OCI-LY3 (cell line): ENCODE data around the gene NGEF.

ENCODE experiments used
- H2AFZ ChIP-seq: fragments of 200-600, 300-600 bp; shearing (Covaris generic); 2 replicates; pipeline ENCODE4 v1.6.0; 2014; ENCODE audit warnings: antibody characterized with exemption, low read depth, low read length
- H3K27ac ChIP-seq: fragments of 200-600, 300-600 bp; sonication (generic); 2 replicates; pipeline ENCODE4 v1.5.1; 2014; ENCODE audit warnings: mild to moderate bottlenecking, low read length, moderate library complexity, mixed read lengths
- H3K27me3 ChIP-seq: fragments of 200-600, 300-600 bp; sonication (generic); 2 replicates; pipeline ENCODE4 v1.6.1; 2014; ENCODE audit warnings: low read depth, low read length, mixed read lengths
- H3K36me3 ChIP-seq: fragments of 200-600, 300-600 bp; sonication (generic); replicated peaks from 2 replicates; pipeline ENCODE3; 2014; ENCODE audit warnings: low read depth, low read length, mixed read lengths
- H3K4me1 ChIP-seq: fragments of 300-600, 200-600 bp; sonication (generic); 2 replicates; pipeline ENCODE4 v1.6.1; 2014; ENCODE audit warnings: low read length, mixed read lengths
- H3K4me2 ChIP-seq: fragments of 200-600, 300-600 bp; sonication (generic); 2 replicates; pipeline ENCODE4 v1.6.1; 2014; ENCODE audit warnings: low read length, mixed read lengths
- H3K4me3 ChIP-seq: fragments of 300-600, 200-600 bp; sonication (generic); 2 replicates; pipeline ENCODE4 v1.5.1; 2014; ENCODE audit warnings: antibody characterized with exemption, mild to moderate bottlenecking, low read length, moderate library complexity
- H3K79me2 ChIP-seq: fragments of 300-600, 200-600 bp; shearing (Covaris generic); 2 replicates; pipeline ENCODE4 v1.6.1; 2014; ENCODE audit warnings: mild to moderate bottlenecking, low read length, mixed read lengths
- H3K9ac ChIP-seq: fragments of 300-600, 200-600 bp; shearing (Covaris generic); 2 replicates; pipeline ENCODE4 v1.6.0; 2014; ENCODE audit warnings: mild to moderate bottlenecking, low read length, moderate library complexity
- H3K9me3 ChIP-seq: fragments of 200-600, 300-600 bp; shearing (Covaris generic); 2 replicates; pipeline ENCODE4 v1.6.1; 2014; ENCODE audit warnings: low read length, mixed read lengths; ENCODE audit not compliant: insufficient read depth
- H4K20me1 ChIP-seq: fragments of 200-600, 300-600 bp; sonication (generic); 2 replicates; pipeline ENCODE4 v1.6.1; 2016; ENCODE audit warnings: low read length, mixed read lengths; ENCODE audit not compliant: insufficient read depth
- EZH2phosphoT487 ChIP-seq: fragments of 200-600 bp; shearing (Covaris generic); IDR thresholded peaks from 2 replicates; pipeline ENCODE4 v1.6.1; 2018; ENCODE audit warnings: antibody characterized with exemption, mixed run types, low read depth
- TF ChIP-seq, protein P1 (sequence below): fragments of 200-600, 300-600 bp; sonication (generic); IDR thresholded peaks from 2 replicates; pipeline ENCODE4 v1.5.1; 2014; ENCODE audit warnings: antibody characterized with exemption, low read length, low read depth

NGEF gene

DNA sequence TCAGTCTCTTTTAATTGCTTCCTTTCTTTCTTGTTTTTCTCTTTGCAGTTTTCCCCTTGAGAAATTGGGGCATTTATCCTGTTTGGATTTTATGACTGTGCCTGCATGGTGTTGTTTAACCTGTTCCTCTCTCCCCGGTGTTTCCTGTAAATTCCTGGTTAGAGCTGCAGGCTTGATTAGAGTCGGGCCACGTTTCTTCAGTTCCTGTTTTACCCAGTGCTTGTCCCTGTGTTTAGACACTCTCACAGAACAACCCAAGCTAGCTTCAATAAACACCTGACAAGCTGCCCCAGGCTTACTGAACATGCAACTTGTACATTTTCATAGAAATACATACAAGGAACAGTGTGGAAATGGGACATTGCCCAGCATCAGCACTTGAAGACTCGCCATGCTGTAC lies 53.9 kb downstream of the NGEF start:
- no peak for TF ChIP-seq EZH2phosphoT487
- TF ChIP-seq, protein P1, sequence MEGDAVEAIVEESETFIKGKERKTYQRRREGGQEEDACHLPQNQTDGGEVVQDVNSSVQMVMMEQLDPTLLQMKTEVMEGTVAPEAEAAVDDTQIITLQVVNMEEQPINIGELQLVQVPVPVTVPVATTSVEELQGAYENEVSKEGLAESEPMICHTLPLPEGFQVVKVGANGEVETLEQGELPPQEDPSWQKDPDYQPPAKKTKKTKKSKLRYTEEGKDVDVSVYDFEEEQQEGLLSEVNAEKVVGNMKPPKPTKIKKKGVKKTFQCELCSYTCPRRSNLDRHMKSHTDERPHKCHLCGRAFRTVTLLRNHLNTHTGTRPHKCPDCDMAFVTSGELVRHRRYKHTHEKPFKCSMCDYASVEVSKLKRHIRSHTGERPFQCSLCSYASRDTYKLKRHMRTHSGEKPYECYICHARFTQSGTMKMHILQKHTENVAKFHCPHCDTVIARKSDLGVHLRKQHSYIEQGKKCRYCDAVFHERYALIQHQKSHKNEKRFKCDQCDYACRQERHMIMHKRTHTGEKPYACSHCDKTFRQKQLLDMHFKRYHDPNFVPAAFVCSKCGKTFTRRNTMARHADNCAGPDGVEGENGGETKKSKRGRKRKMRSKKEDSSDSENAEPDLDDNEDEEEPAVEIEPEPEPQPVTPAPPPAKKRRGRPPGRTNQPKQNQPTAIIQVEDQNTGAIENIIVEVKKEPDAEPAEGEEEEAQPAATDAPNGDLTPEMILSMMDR = no peak
- H3K36me3 ChIP-seq = no peaks in the 10 kb centered on the region
- H3K4me3 ChIP-seq = no peak overlapping the region
- H2AFZ ChIP-seq = no peak overlapping the region
- no peaks in the 10 kb centered on the region for H3K9me3 ChIP-seq
- no peaks in the 10 kb centered on the region for H4K20me1 ChIP-seq
- no peaks in the 10 kb centered on the region for H3K79me2 ChIP-seq
- H3K27ac ChIP-seq = no peak overlapping the region
- no peak overlapping the region for H3K9ac ChIP-seq
- H3K4me1 ChIP-seq = peaks cover 21% of the 10 kb centered on the region
- no peaks in the 10 kb centered on the region for H3K27me3 ChIP-seq
- H3K4me2 ChIP-seq = no peak overlapping the region

- Histone ChIP-seq H4K20me1 (no peaks in the 10 kb centered on the region), H3K79me2 (no peaks in the 10 kb centered on the region), H3K4me1 (peaks cover 21% of the 10 kb centered on the region), H2AFZ (no peak overlapping the region), H3K4me2 (peak overlapping the region; percentile 22), H3K9me3 (no peaks in the 10 kb centered on the region), H3K27me3 (no peaks in the 10 kb centered on the region), H3K9ac (no peak overlapping the region), H3K36me3 (no peaks in the 10 kb centered on the region), H3K27ac (no peak overlapping the region; the same call in 1 of the 2 replicates), H3K4me3 (no peak overlapping the region)
- no peak for TF ChIP-seq EZH2phosphoT487
- TF ChIP-seq, protein P1 = no peak
Observed at GRCh38 chr2:232957657-232958090, 55.4 kb downstream of the NGEF start.

DNA sequence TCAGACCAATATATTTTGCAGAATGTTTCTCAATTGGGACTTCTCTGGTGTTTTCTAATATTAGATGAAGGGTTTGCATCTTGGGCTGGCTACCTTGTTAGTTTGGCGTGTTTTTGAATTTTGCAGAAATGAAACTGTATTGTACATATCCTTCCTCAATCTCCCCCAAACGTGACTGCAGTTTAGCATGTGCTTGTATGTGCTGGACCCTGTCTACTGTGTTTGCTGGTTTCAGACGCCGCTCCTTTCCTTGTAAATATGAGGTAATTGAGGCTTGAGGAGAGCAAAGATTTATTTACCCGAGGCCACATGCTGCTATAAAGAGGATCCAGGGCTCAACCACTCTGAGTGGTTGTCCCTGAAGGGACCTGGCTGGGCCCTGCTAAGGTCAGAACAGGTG lies 57.2 kb downstream of the NGEF start:
- Histone ChIP-seq H2AFZ (peak overlapping the region; percentile 31), H3K4me3 (no peak overlapping the region), H3K27me3 (no peaks in the 10 kb centered on the region), H3K9ac (no peak overlapping the region), H3K4me1 (peaks cover 21% of the 10 kb centered on the region), H3K79me2 (no peaks in the 10 kb centered on the region), H3K36me3 (no peaks in the 10 kb centered on the region), H4K20me1 (no peaks in the 10 kb centered on the region), H3K27ac (no peak overlapping the region), H3K4me2 (peak overlapping the region; percentile 30; the same call in 1 of the 2 replicates), H3K9me3 (no peaks in the 10 kb centered on the region)
- no peak for TF ChIP-seq EZH2phosphoT487
- TF ChIP-seq, protein P1 = no peak

GRCh38 chr2:232954691-232955090 lies 58.4 kb downstream of the NGEF start:
- no peaks in the 10 kb centered on the region for H3K27me3 ChIP-seq
- H3K27ac ChIP-seq = no peak overlapping the region
- no peaks in the 10 kb centered on the region for H3K79me2 ChIP-seq
- no peaks in the 10 kb centered on the region for H3K36me3 ChIP-seq
- H3K4me2 ChIP-seq = no peak overlapping the region
- no peak overlapping the region for H3K4me3 ChIP-seq
- TF ChIP-seq EZH2phosphoT487 = no peak
- TF ChIP-seq, protein P1 = no peak
- peaks cover 21% of the 10 kb centered on the region for H3K4me1 ChIP-seq
- H3K9me3 ChIP-seq = no peaks in the 10 kb centered on the region
- H2AFZ ChIP-seq = no peak overlapping the region
- no peak overlapping the region for H3K9ac ChIP-seq
- no peaks in the 10 kb centered on the region for H4K20me1 ChIP-seq
